ENCODE data around the gene CYB5RL.

Gene CYB5RL

GRCh38 chr1:54159733-54160316, 40.0 kb downstream of the CYB5RL start:
- no peak overlapping the region for H3K4me3 ChIP-seq (ENCODE audit: insufficient read depth, low read length, poor library complexity, severe bottlenecking)
- H3K4me2 ChIP-seq (ENCODE audit: low read depth, low read length, poor library complexity, severe bottlenecking), result no peak overlapping the region
- no peaks in the 10 kb centered on the region for H3K36me3 ChIP-seq (ENCODE audit: low read length)
- H3F3A ChIP-seq (ENCODE audit: insufficient read depth), result no peaks in the 10 kb centered on the region
- H3K79me2 ChIP-seq (ENCODE audit: insufficient read depth, low read length), result no peaks in the 10 kb centered on the region
- no peaks in the 10 kb centered on the region for H3K9me3 ChIP-seq (ENCODE audit: insufficient read depth, low read length)
- H3K27me3 ChIP-seq (ENCODE audit: low read length), result no peaks in the 10 kb centered on the region
- no peak overlapping the region for H3K27ac ChIP-seq (ENCODE audit: low read depth, low read length)
- H2AFZ ChIP-seq (ENCODE audit: low read depth, low read length, severe bottlenecking), result no peak overlapping the region
- TF ChIP-seq EZH2phosphoT487 (conservative IDR thresholded peaks at IDR 0.05; ENCODE audit: low read length), result no peak
- TF ChIP-seq, protein P1, sequence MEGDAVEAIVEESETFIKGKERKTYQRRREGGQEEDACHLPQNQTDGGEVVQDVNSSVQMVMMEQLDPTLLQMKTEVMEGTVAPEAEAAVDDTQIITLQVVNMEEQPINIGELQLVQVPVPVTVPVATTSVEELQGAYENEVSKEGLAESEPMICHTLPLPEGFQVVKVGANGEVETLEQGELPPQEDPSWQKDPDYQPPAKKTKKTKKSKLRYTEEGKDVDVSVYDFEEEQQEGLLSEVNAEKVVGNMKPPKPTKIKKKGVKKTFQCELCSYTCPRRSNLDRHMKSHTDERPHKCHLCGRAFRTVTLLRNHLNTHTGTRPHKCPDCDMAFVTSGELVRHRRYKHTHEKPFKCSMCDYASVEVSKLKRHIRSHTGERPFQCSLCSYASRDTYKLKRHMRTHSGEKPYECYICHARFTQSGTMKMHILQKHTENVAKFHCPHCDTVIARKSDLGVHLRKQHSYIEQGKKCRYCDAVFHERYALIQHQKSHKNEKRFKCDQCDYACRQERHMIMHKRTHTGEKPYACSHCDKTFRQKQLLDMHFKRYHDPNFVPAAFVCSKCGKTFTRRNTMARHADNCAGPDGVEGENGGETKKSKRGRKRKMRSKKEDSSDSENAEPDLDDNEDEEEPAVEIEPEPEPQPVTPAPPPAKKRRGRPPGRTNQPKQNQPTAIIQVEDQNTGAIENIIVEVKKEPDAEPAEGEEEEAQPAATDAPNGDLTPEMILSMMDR (IDR thresholded peaks at IDR 0.05; ENCODE audit: insufficient read depth, low read length, poor library complexity, severe bottlenecking), result no peak
- no peak overlapping the region for H3K9ac ChIP-seq (ENCODE audit: low read length)
- no peaks in the 10 kb centered on the region for H4K20me1 ChIP-seq (ENCODE audit: low read depth, low read length)
- no peaks in the 10 kb centered on the region for H3K9me2 ChIP-seq (replicated peaks; ENCODE audit: insufficient read depth, low read length)

DNA sequence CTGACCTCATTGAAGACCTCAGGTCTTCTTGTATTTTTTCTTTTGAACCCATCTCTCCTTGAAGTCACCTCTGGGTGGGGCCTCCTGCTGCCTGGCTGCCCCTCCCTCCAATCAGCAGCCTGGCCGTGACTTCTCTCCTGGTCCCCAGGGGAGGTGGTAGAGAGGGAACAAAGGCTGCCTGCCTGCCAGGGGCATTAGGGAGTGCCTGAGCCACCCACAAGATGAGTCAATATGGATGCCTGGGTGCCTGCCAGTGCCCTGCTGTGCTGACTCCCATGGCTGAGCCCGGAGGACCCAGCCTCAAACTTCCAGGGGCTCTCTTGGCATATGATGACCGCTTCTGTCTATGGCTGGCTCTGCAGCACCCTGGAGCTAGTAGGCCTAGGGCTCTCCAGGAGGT, 41.8 kb downstream of the CYB5RL start:
- Histone ChIP-seq H3K79me2 (ENCODE audit: insufficient read depth, low read length) (no peaks in the 10 kb centered on the region), H3F3A (ENCODE audit: insufficient read depth) (no peaks in the 10 kb centered on the region), H3K4me3 (ENCODE audit: insufficient read depth, low read length, poor library complexity, severe bottlenecking) (no peak overlapping the region), H3K9ac (ENCODE audit: low read length) (no peak overlapping the region), H3K9me2 (replicated peaks; ENCODE audit: insufficient read depth, low read length) (no peaks in the 10 kb centered on the region), H3K9me3 (ENCODE audit: insufficient read depth, low read length) (no peaks in the 10 kb centered on the region), H3K27me3 (ENCODE audit: low read length) (no peaks in the 10 kb centered on the region), H3K4me2 (ENCODE audit: low read depth, low read length, poor library complexity, severe bottlenecking) (no peak overlapping the region), H4K20me1 (ENCODE audit: low read depth, low read length) (no peaks in the 10 kb centered on the region), H3K27ac (ENCODE audit: low read depth, low read length) (no peak overlapping the region), H2AFZ (ENCODE audit: low read depth, low read length, severe bottlenecking) (no peak overlapping the region), H3K36me3 (ENCODE audit: low read length) (no peaks in the 10 kb centered on the region)
- TF ChIP-seq, protein P1 (IDR thresholded peaks at IDR 0.05; ENCODE audit: insufficient read depth, low read length, poor library complexity, severe bottlenecking), result no peak
- TF ChIP-seq EZH2phosphoT487 (conservative IDR thresholded peaks at IDR 0.05; ENCODE audit: low read length), result no peak

DNA sequence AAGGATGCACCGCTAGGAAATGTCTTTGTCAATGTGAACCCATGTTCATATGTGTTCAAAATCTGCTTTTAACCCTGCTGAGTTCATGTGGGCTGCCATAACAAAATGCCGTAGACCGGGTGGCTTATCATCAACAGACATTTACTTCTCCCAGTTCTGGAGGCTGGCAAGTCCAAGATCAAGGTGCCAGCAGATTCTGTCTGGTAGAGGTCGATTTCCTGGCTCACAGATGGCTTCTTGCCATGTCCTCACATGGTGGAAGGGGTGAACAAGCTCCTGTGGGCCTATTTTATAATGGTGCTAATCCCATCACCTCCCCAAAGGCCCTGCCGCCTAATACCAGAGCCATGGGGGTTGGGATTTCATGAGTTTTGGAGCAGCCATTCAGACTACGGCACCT, 42.4 kb downstream of the CYB5RL start:
- no peak overlapping the region for H3K4me2 ChIP-seq (ENCODE audit: low read depth, low read length, poor library complexity, severe bottlenecking)
- no peaks in the 10 kb centered on the region for H3F3A ChIP-seq (ENCODE audit: insufficient read depth)
- no peaks in the 10 kb centered on the region for H3K9me2 ChIP-seq (replicated peaks; ENCODE audit: insufficient read depth, low read length)
- no peaks in the 10 kb centered on the region for H3K79me2 ChIP-seq (ENCODE audit: insufficient read depth, low read length)
- H3K27ac ChIP-seq (ENCODE audit: low read depth, low read length), result no peak overlapping the region
- H2AFZ ChIP-seq (ENCODE audit: low read depth, low read length, severe bottlenecking), result no peak overlapping the region
- no peaks in the 10 kb centered on the region for H4K20me1 ChIP-seq (ENCODE audit: low read depth, low read length)
- no peaks in the 10 kb centered on the region for H3K27me3 ChIP-seq (ENCODE audit: low read length)
- H3K4me3 ChIP-seq (ENCODE audit: insufficient read depth, low read length, poor library complexity, severe bottlenecking), result no peak overlapping the region
- H3K9ac ChIP-seq (ENCODE audit: low read length), result no peak overlapping the region
- H3K36me3 ChIP-seq (ENCODE audit: low read length), result no peaks in the 10 kb centered on the region
- H3K9me3 ChIP-seq (ENCODE audit: insufficient read depth, low read length), result no peaks in the 10 kb centered on the region
- no peak for TF ChIP-seq EZH2phosphoT487 (conservative IDR thresholded peaks at IDR 0.05; ENCODE audit: low read length)
- TF ChIP-seq, protein P1 (IDR thresholded peaks at IDR 0.05; ENCODE audit: insufficient read depth, low read length, poor library complexity, severe bottlenecking), result no peak

Data from SU-DHL-6 (cell line).